ENCODE results near the gene MSANTD7. TPM values are rescaled to one million over a fixed set of nuclear protein-coding genes. Genes with fewer than 3 reads are reported as not detected.

MSANTD7 gene
- total RNA-seq, 1 experiment from 2014 or later, result 14.3 TPM

DNA sequence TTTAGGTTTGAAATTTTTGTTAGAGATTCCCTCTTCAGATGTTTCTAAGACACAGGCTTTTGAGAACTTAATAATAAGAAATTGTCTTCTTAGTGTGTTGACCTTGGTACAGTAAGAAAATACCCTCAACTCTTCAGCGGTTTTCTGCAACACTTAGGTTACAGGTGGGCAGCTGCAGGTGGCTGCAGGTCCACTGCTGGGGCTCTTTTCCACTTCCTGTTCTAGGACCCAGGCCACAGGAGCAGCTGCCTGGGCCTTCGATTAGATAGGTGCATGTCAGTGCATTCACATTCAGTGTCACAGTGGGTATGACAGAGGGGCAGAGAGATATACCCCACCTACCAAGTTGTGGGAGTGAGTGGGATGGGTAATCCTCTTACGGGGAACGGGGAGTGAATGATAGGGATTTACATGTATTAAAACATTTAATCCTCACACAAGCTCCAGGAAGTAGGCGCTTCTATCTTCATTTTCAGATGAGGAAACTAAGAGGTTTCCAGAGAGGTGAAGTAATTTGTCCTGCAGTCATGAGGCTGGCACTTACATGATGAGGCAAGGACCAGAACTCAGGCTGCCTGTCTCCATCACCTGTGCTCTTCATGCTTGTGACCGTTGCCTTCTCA, 20.3 kb downstream of the MSANTD7 start:
- ChIA-PET CTCF (no interaction called here), POLR2A (no interaction called here)
- H3K4me1 Mint-ChIP-seq, result no peaks in the 10 kb centered on the region
- 0 out of 2 replicates have a peak overlapping the region, but pooled peaks have one; percentile 49 for H3K27ac Mint-ChIP-seq
- no peak for TF ChIP-seq JUN (CRISPR knock-in tag; IDR thresholded peaks at IDR 0.05)
- TF ChIP-seq GABPB1 (CRISPR knock-in tag; IDR thresholded peaks at IDR 0.05), result no peak
- TF ChIP-seq ZNF512 (CRISPR knock-in tag; IDR thresholded peaks at IDR 0.05; ENCODE audit: borderline replicate concordance), result no peak
- no peak for TF ChIP-seq CBFB (CRISPR knock-in tag; IDR thresholded peaks at IDR 0.05; ENCODE audit: low read depth)
- no peak for TF ChIP-seq ARID4B (CRISPR knock-in tag; IDR thresholded peaks at IDR 0.05; ENCODE audit: borderline replicate concordance)
- no peak for TF ChIP-seq TEAD1 (CRISPR knock-in tag; IDR thresholded peaks at IDR 0.05)
- no peak for TF ChIP-seq CREB1 (CRISPR knock-in tag; IDR thresholded peaks at IDR 0.05)
- no peak for TF ChIP-seq NR2C2 (CRISPR knock-in tag; IDR thresholded peaks at IDR 0.05)
- TF ChIP-seq HMGA2 (CRISPR knock-in tag; IDR thresholded peaks at IDR 0.05), result no peak
- no peak for TF ChIP-seq ZSCAN18 (CRISPR knock-in tag; IDR thresholded peaks at IDR 0.05)
- TF ChIP-seq ZBTB21 (CRISPR knock-in tag; IDR thresholded peaks at IDR 0.05; ENCODE audit: borderline replicate concordance), result no peak
- no peak for TF ChIP-seq IRF2 (CRISPR knock-in tag; IDR thresholded peaks at IDR 0.05; ENCODE audit: borderline replicate concordance, low read depth)
- peaks cover 35% of the 10 kb centered on the region for H3K36me3 Mint-ChIP-seq
- no peak overlapping the region for H3K4me3 Mint-ChIP-seq
- H3K27me3 Mint-ChIP-seq (ENCODE audit: low read depth), result no peaks in the 10 kb centered on the region
- no peak for DNase-seq (ENCODE audit: low spot score)
- no peak for ATAC-seq
- H3K9me3 Mint-ChIP-seq, result no peaks in the 10 kb centered on the region

- Mint-ChIP-seq H3K9me3 (no peaks in the 10 kb centered on the region), H3K27me3 (ENCODE audit: low read depth) (no peaks in the 10 kb centered on the region), H3K27ac (peak overlapping the region; percentile 49; the same call in 1 of the 2 replicates), H3K36me3 (peaks cover 35% of the 10 kb centered on the region), H3K4me3 (no peak overlapping the region), H3K4me1 (no peaks in the 10 kb centered on the region)
- ChIA-PET POLR2A (no interaction called here), CTCF (no interaction called here)
- ATAC-seq (no peak), DNase-seq (ENCODE audit: low spot score) (no peak)
- TF ChIP-seq CREM (CRISPR knock-in tag; IDR thresholded peaks at IDR 0.05), result no peak
- no peak for TF ChIP-seq PRDM15 (CRISPR knock-in tag; IDR thresholded peaks at IDR 0.05)
- no peak for TF ChIP-seq ATF1 (CRISPR knock-in tag; IDR thresholded peaks at IDR 0.05)
- TF ChIP-seq GTF2I (CRISPR knock-in tag; conservative IDR thresholded peaks at IDR 0.05), result no peak
- TF ChIP-seq MLX (CRISPR knock-in tag; IDR thresholded peaks at IDR 0.05), result no peak
- TF ChIP-seq, protein P1, sequence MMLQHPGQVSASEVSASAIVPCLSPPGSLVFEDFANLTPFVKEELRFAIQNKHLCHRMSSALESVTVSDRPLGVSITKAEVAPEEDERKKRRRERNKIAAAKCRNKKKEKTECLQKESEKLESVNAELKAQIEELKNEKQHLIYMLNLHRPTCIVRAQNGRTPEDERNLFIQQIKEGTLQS (CRISPR knock-in tag; conservative IDR thresholded peaks at IDR 0.05), result no peak
- no peak for TF ChIP-seq ZNF281 (CRISPR knock-in tag; IDR thresholded peaks at IDR 0.05)
- TF ChIP-seq TCF7 (CRISPR knock-in tag; IDR thresholded peaks at IDR 0.05; ENCODE audit: low read depth), result no peak
Measured at GRCh38 chr10:14859043-14859442, 20.9 kb downstream of the MSANTD7 start.
